GM20000 (cell line): ENCODE results near the gene SLC31A1.
"Not testable (repeated sequence)": the region's sequence is repeated elsewhere in the genome, so short reads cannot be mapped to it uniquely, and the experiment has no call there.

ENCODE experiments used
- DNase-seq: peaks from one replicate; pipeline ENCODE4 v3.0.0; 2012; ENCODE audit warnings: low spot score
- CTCF ChIP-seq: IDR thresholded peaks from 2 replicates; pipeline ENCODE4 v1.5.1; 2012; ENCODE audit warnings: mild to moderate bottlenecking, control low read depth; ENCODE audit errors: extremely low read depth, missing control alignments

The SLC31A1 gene

GRCh38 chr9:113220467-113221002 lies 809 bp upstream of the SLC31A1 start:
- DNase-seq: no peak

DNA sequence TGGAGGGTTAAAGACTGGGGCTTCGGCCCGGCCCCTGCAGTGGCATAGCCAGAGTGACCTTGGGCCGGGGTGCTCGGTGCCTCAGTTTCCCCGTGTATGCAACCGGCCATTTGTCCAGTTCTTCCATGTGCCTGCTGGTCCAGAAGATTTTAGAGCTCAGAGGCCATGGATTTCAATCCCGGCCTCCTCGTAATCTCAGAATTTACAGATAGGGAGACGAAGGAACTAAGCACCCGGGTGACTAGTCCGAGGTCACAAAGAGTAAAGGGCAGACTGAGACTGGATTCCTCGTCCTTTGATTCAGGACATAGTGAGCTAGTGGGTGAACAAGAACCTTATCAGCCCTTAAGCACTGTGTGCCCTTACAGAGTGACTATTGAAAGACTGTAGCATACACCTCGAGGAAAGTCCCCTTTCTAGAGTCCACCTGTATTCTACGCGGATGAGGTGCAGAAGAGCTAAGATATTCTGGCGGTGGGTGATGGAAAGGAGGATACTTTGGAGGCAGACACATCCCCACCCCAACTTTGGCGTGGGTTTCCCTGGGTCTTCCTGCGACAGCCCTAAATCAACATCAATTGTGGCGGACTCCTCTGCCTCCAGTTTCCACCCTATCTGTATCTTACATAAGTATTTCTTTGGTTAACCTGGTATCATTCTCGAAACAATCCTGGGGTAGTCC lies 597 bp downstream of the SLC31A1 start:
- no peak for TF ChIP-seq CTCF
- no peak for DNase-seq

More at GRCh38 chr9:113220467-113221002, 809 bp upstream of the SLC31A1 start:
- TF ChIP-seq CTCF: no peak

- no peak for TF ChIP-seq CTCF
- no peak for DNase-seq
Measured at GRCh38 chr9:113222482-113222841, 1.1 kb downstream of the SLC31A1 start.

DNA sequence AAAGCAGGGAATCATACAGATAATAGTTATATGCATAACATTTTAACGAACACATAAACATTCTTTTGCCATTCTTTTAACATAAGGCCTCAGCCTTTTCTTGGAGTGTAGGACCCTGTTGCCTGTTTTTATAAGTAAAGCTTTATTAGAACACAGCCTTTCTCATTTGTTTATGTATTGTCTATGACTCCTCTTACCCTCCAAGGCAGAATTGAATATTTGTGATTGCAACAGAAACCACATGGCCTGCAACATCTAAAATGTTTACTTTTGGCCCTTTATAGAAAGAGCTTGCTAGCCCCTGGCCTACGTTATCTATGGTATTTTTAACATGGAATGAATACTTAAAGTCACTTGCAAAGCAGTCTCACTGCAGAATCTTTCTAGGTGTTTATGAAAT lies 2.6 kb downstream of the SLC31A1 start:
- TF ChIP-seq CTCF: no peak
- DNase-seq: no peak

DNA sequence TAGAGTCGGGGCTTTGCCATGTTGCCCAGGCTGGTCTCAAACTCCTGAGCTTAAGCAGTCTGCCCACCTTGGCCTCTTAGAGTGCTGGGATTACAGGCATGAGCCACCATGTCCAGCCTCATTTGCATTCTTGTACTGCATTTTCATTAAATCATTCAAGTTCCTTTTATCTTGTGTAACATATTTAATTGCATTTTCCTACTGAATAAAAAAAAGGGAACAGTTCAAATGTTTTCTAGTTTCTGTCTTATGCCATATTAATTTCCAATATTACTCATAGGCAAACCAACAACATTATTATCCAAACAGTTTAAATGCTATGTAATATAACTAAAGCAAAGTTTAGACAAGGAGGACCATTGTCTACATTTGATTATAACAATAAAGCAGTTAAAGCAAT lies 6.1 kb downstream of the SLC31A1 start:
- TF ChIP-seq CTCF: no peak
- no peak for DNase-seq

- DNase-seq: no peak
- TF ChIP-seq CTCF: no peak
Measured at GRCh38 chr9:113228130-113228665, 6.9 kb downstream of the SLC31A1 start.

DNA sequence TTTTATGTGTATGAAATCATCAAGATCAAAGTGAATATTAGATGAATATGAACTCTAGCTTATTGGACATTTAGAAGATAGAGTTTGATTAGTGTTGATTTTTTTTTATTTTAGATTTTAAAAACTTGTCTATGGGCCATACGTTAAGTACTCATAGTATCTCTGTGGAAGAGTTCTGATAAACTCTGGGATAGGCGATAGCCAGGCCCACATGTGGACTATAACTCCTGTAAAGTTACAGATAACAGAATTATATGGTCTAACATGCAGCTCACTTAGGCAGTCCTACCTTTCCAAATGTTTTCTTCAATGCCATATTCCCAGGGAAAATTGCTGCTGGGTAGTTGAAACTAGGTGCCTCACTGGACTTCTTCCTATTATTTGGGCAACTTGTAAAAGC lies 10.4 kb downstream of the SLC31A1 start:
- DNase-seq: no peak
- no peak for TF ChIP-seq CTCF

- not testable (repeated sequence) for DNase-seq
Measured at GRCh38 chr9:113235701-113236255, 14.4 kb downstream of the SLC31A1 start.
